ENCODE results near the gene MYL7. TPM values are rescaled to one million over a fixed set of nuclear protein-coding genes. Genes with fewer than 3 reads are reported as not detected.

The MYL7 gene
- polyA plus RNA-seq (2013), result 146 and 148 TPM in 2 replicates

- Histone ChIP-seq H4K12ac (ENCODE audit: low read depth, low read length) (peak within 1 kb of the TSS; percentile 21), H3K36me3 (ENCODE audit: control insufficient read depth in 1 of 2, insufficient read depth in 2 of 2, low read length in 2 of 2) (no peaks in the 10 kb centered on the region), H3K27me3 (ENCODE audit: insufficient read depth, low read length) (peaks cover 14% of the 10 kb centered on the region), H2BK5ac (ENCODE audit: low read depth, low read length, poor library complexity) (no peak within 1 kb of the TSS), H3K79me1 (ENCODE audit: low read length) (peaks cover 9% of the 10 kb centered on the region), H3K9ac (ENCODE audit: low read length) (no peak within 1 kb of the TSS), H4K91ac (ENCODE audit: low read depth, low read length) (peak within 1 kb of the TSS; percentile 68), H3K4me3 (ENCODE audit: low read depth, low read length) (no peak within 1 kb of the TSS), H3K18ac (ENCODE audit: low read length) (peak within 1 kb of the TSS; percentile 46), H3K4me1 (ENCODE audit: control insufficient read depth in 1 of 2, insufficient read depth in 2 of 2, low read length in 2 of 2) (peaks cover 10 to 25% of the 10 kb centered on the region in 2 experiments), H3K79me2 (ENCODE audit: control insufficient read depth, insufficient read depth, low read length, poor library complexity) (no peaks in the 10 kb centered on the region), H3K27ac (ENCODE audit: low read depth, low read length) (peak within 1 kb of the TSS; percentile 39), H2BK12ac (ENCODE audit: low read length) (peak within 1 kb of the TSS; percentile 38), H3K23ac (ENCODE audit: low read length) (no peak within 1 kb of the TSS), H3K4me2 (ENCODE audit: low read length) (peak within 1 kb of the TSS; percentile 8), H2BK120ac (ENCODE audit: insufficient read depth, low read length, poor library complexity) (peak within 1 kb of the TSS; percentile 50), H4K8ac (ENCODE audit: low read depth, low read length) (peak within 1 kb of the TSS; percentile 29), H3K4ac (ENCODE audit: low read depth, low read length) (peak within 1 kb of the TSS; percentile 27), H3K9me3 (ENCODE audit: insufficient read depth, low read depth, low read length) (peaks cover 11% of the 10 kb centered on the region), H2AK5ac (ENCODE audit: low read length) (peak within 1 kb of the TSS; percentile 56), H3K14ac (ENCODE audit: low read length) (peak within 1 kb of the TSS; percentile 49), H2AFZ (ENCODE audit: insufficient read depth, low read length, poor library complexity) (no peak within 1 kb of the TSS)
- no peak for DNase-seq
- WGBS (ENCODE audit: extremely low coverage, insufficient coverage, insufficient read length), result no CpG with 5 or more reads among the region's 6 CpGs
These were observed at the start of gene MYL7 for GRCh38 chr7:44141221-44141850. MYL7 (minus strand) TSS chr7:44141332; CDS start chr7:44141305, 27 bp downstream.

DNA sequence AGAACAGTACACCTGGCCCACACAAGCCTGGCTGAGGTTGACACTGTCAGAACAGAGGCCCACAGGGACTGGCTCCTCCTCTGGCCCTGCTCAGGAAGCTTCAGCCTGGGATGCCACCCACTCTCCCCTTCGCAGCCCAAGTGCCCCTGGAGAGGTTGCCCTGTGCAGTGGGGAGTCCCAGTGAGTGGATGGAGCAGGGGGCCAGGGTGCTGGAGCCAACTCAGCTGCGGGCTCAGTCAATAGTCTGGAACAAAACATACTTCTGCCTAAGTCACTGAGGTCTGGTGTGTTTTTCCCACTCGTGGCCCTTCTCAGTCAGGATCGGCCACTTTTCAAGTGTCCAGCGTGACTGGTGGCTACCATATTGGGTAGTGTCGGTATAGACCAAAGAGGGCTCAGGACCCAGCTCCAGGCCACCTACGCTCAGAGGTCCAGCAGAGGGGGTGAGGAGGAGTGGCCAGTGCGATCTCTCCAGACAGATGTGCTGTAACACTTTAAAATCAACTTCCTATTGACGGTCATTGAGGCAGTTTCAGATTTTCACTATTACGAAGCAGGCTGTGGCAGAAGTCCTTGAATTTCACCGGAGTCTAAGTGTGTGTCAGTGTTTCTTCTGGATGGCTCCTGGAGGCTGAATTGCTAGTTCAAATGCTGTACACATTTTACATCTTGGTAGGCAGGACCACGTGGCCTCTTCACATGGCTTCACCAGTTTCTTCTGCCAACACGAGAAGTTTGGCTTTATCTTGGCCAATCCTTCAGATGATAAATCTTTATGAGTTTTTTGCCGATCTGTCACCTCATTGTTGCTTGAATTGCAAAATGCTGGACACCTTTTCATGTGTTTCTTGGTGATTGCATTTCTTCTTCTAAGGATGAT is 49.1 kb upstream of the MYL7 start:
- no peaks in the 10 kb centered on the region for H3K36me3 ChIP-seq (ENCODE audit: control insufficient read depth in 1 of 2, insufficient read depth in 2 of 2, low read length in 2 of 2)
- no peak overlapping the region for H2BK12ac ChIP-seq (ENCODE audit: low read length)
- H3K4me3 ChIP-seq (ENCODE audit: low read depth, low read length), result no peak overlapping the region
- no peak overlapping the region for H4K12ac ChIP-seq (ENCODE audit: low read depth, low read length)
- H3K79me1 ChIP-seq (ENCODE audit: low read length), result no peaks in the 10 kb centered on the region
- no peak overlapping the region for H3K14ac ChIP-seq (ENCODE audit: low read length)
- H3K79me2 ChIP-seq (ENCODE audit: control insufficient read depth, insufficient read depth, low read length, poor library complexity), result no peaks in the 10 kb centered on the region
- no peak overlapping the region for H4K91ac ChIP-seq (ENCODE audit: low read depth, low read length)
- no peak overlapping the region for H3K9ac ChIP-seq (ENCODE audit: low read length)
- no peak overlapping the region for H3K23ac ChIP-seq (ENCODE audit: low read length)
- DNase-seq, result no peak
- H3K9me3 ChIP-seq (ENCODE audit: insufficient read depth, low read depth, low read length), result no peaks in the 10 kb centered on the region
- no peaks in the 10 kb centered on the region for H3K27me3 ChIP-seq (ENCODE audit: insufficient read depth, low read length)
- H3K4me1 ChIP-seq (ENCODE audit: control insufficient read depth in 1 of 2, insufficient read depth in 2 of 2, low read length in 2 of 2), result no peaks in the 10 kb centered on the region
- H3K27ac ChIP-seq (ENCODE audit: low read depth, low read length), result no peak overlapping the region
- H2AK5ac ChIP-seq (ENCODE audit: low read length), result no peak overlapping the region
- no peak overlapping the region for H2AFZ ChIP-seq (ENCODE audit: insufficient read depth, low read length, poor library complexity)
- H4K8ac ChIP-seq (ENCODE audit: low read depth, low read length), result no peak overlapping the region
- no peak overlapping the region for H3K4ac ChIP-seq (ENCODE audit: low read depth, low read length)
- no peak overlapping the region for H3K18ac ChIP-seq (ENCODE audit: low read length)
- H3K4me2 ChIP-seq (ENCODE audit: low read length), result no peak overlapping the region
- H2BK5ac ChIP-seq (ENCODE audit: low read depth, low read length, poor library complexity), result no peak overlapping the region
- no peak overlapping the region for H2BK120ac ChIP-seq (ENCODE audit: insufficient read depth, low read length, poor library complexity)
- WGBS (ENCODE audit: extremely low coverage, insufficient coverage, insufficient read length), result no CpG with 5 or more reads among the region's 14 CpGs

DNA sequence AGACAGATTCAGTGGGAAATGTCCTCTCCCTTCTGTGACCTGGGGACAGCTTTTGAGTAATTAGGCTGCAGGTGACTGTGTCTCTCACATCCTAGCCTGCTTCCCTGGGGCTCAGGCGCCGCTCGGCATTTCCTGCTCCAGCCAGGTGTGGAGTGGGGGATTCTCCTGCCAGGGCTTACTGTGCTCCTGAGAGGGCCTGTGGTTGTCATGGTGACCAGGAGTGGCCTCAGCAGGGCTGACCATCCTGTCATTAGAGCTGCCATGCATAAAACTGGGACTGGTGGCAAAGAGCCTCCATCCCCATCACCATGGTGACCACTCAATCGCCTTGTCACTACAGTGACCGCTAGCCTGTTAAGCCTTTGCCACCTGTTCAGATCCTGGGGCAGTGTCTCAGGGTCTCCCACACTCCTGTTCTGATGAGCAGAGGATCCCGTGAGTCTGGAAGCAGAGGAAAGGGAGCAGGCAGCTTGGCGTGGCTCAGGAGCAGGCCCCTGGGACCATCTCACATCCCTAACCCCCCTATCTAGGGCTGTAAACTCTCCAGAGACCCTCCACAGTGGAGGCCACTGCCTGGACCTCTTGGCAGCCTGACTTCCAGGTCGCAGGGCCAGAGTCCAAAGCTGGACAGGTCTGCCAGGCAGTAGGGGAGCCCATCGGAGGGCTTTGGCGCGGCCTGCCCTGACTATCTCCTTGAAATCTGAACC is 48.3 kb upstream of the MYL7 start, which contains the start of gene GCK:
GCK (minus strand) TSS at position 154 of the 707 bp plus-strand sequence. CDS start 486 bp downstream, outside the sequence.
- H3K4me1 ChIP-seq (ENCODE audit: control insufficient read depth in 1 of 2, insufficient read depth in 2 of 2, low read length in 2 of 2), result peaks cover 0 to under 1% of the 10 kb centered on the region in 2 experiments
- no peak within 1 kb of the TSS for H4K8ac ChIP-seq (ENCODE audit: low read depth, low read length)
- no peak within 1 kb of the TSS for H2AK5ac ChIP-seq (ENCODE audit: low read length)
- no peak within 1 kb of the TSS for H4K12ac ChIP-seq (ENCODE audit: low read depth, low read length)
- WGBS (ENCODE audit: extremely low coverage, insufficient coverage, insufficient read length), result no CpG with 5 or more reads among the region's 11 CpGs
- no peak within 1 kb of the TSS for H3K4me3 ChIP-seq (ENCODE audit: low read depth, low read length)
- no peaks in the 10 kb centered on the region for H3K9me3 ChIP-seq (ENCODE audit: insufficient read depth, low read depth, low read length)
- no peak within 1 kb of the TSS for H3K27ac ChIP-seq (ENCODE audit: low read depth, low read length)
- H2BK12ac ChIP-seq (ENCODE audit: low read length), result no peak within 1 kb of the TSS
- no peaks in the 10 kb centered on the region for H3K36me3 ChIP-seq (ENCODE audit: control insufficient read depth in 1 of 2, insufficient read depth in 2 of 2, low read length in 2 of 2)
- no peak within 1 kb of the TSS for H4K91ac ChIP-seq (ENCODE audit: low read depth, low read length)
- no peaks in the 10 kb centered on the region for H3K79me1 ChIP-seq (ENCODE audit: low read length)
- H3K14ac ChIP-seq (ENCODE audit: low read length), result no peak within 1 kb of the TSS
- no peak within 1 kb of the TSS for H2BK5ac ChIP-seq (ENCODE audit: low read depth, low read length, poor library complexity)
- DNase-seq, result no peak
- no peaks in the 10 kb centered on the region for H3K27me3 ChIP-seq (ENCODE audit: insufficient read depth, low read length)
- H3K23ac ChIP-seq (ENCODE audit: low read length), result no peak within 1 kb of the TSS
- no peak within 1 kb of the TSS for H3K4me2 ChIP-seq (ENCODE audit: low read length)
- no peak within 1 kb of the TSS for H2AFZ ChIP-seq (ENCODE audit: insufficient read depth, low read length, poor library complexity)
- H3K18ac ChIP-seq (ENCODE audit: low read length), result no peak within 1 kb of the TSS
- H3K4ac ChIP-seq (ENCODE audit: low read depth, low read length), result no peak within 1 kb of the TSS
- H3K79me2 ChIP-seq (ENCODE audit: control insufficient read depth, insufficient read depth, low read length, poor library complexity), result no peaks in the 10 kb centered on the region
- no peak within 1 kb of the TSS for H3K9ac ChIP-seq (ENCODE audit: low read length)
- H2BK120ac ChIP-seq (ENCODE audit: insufficient read depth, low read length, poor library complexity), result no peak within 1 kb of the TSS

DNA sequence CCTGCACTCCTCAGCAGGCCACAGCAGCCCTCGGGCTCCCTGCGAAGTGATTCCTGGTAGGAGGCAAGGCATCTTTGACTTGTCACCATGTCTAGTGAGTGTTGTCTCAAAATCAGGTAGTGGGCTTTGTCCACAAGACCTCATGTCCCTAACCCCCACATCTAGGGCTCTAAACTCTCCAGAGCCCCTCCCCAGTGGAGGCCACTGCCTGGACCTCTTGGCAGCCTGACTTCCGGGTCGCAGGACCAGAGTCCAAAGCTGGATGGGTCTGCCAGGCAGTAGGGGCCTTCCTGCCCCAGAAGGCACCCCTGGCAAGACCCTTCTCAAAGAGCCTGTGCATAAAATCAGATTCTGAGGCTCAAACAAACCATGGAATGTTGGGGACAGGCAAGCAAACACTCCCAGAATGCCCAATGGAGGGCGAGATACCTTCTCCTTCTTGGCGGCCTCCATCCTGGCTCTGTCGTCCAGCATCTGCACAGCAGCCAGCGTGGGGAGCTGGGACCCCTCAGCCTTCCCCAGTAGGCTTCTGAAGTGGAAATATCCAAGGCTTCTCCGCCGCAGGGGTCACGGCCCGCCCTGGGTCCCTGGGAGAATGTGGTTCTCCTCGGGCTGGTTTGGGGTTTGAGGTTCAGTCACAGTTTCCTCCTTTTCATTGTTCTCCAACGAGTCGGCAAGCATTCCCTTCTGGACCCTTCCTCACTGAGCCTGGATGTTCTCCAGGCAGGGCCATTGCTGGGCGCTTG is 47.5 kb upstream of the MYL7 start:
- Histone ChIP-seq H3K4me1 (ENCODE audit: control insufficient read depth in 1 of 2, insufficient read depth in 2 of 2, low read length in 2 of 2) (peaks cover 2 to 3% of the 10 kb centered on the region in 2 experiments), H3K14ac (ENCODE audit: low read length) (no peak overlapping the region), H3K9me3 (ENCODE audit: insufficient read depth, low read depth, low read length) (no peaks in the 10 kb centered on the region), H3K4me2 (ENCODE audit: low read length) (no peak overlapping the region), H2BK5ac (ENCODE audit: low read depth, low read length, poor library complexity) (no peak overlapping the region), H4K12ac (ENCODE audit: low read depth, low read length) (no peak overlapping the region), H3K4me3 (ENCODE audit: low read depth, low read length) (no peak overlapping the region), H3K4ac (ENCODE audit: low read depth, low read length) (no peak overlapping the region), H2AFZ (ENCODE audit: insufficient read depth, low read length, poor library complexity) (no peak overlapping the region), H4K91ac (ENCODE audit: low read depth, low read length) (no peak overlapping the region), H2AK5ac (ENCODE audit: low read length) (no peak overlapping the region), H3K18ac (ENCODE audit: low read length) (no peak overlapping the region), H3K79me1 (ENCODE audit: low read length) (no peaks in the 10 kb centered on the region), H2BK12ac (ENCODE audit: low read length) (no peak overlapping the region), H2BK120ac (ENCODE audit: insufficient read depth, low read length, poor library complexity) (no peak overlapping the region), H3K9ac (ENCODE audit: low read length) (no peak overlapping the region), H3K27me3 (ENCODE audit: insufficient read depth, low read length) (no peaks in the 10 kb centered on the region), H3K36me3 (ENCODE audit: control insufficient read depth in 1 of 2, insufficient read depth in 2 of 2, low read length in 2 of 2) (no peaks in the 10 kb centered on the region), H4K8ac (ENCODE audit: low read depth, low read length) (no peak overlapping the region), H3K27ac (ENCODE audit: low read depth, low read length) (no peak overlapping the region), H3K23ac (ENCODE audit: low read length) (no peak overlapping the region), H3K79me2 (ENCODE audit: control insufficient read depth, insufficient read depth, low read length, poor library complexity) (no peaks in the 10 kb centered on the region)
- no CpG with 5 or more reads among the region's 16 CpGs for WGBS (ENCODE audit: extremely low coverage, insufficient coverage, insufficient read length)
- DNase-seq, result no peak
